ENCODE measurements around the gene PELO. TPM values are rescaled to one million over a fixed set of nuclear protein-coding genes. Genes with fewer than 3 reads are reported as not detected.
A peak's percentile ranks its signal among the peaks of the same experiment; 100 is the strongest.

Gene PELO
- total RNA-seq, 2 experiments from 2014 or later: 20.6 TPM

GRCh38 chr5:52791366-52791765 is 3.6 kb downstream of the PELO start:
- peaks cover 4% of the 10 kb centered on the region for H3K36me3 Mint-ChIP-seq (ENCODE audit: low read depth)
- H3K27me3 Mint-ChIP-seq: peaks cover 20% of the 10 kb centered on the region
- H3K4me3 Mint-ChIP-seq: no peak overlapping the region
- H3K9me3 Mint-ChIP-seq: no peaks in the 10 kb centered on the region
- DNase-seq: no peak
- POLR2A ChIA-PET: no interaction called here
- H3K4me1 Mint-ChIP-seq: peaks cover 15% of the 10 kb centered on the region
- CTCF ChIA-PET: interaction anchor here (1.0 kb wide), 1 partner anchor 15 kb away, joined by 3 read pairs; no protein-coding TSS in a partner anchor
- H3K27ac Mint-ChIP-seq: no peak overlapping the region

GRCh38 chr5:52794519-52794918 is 6.8 kb downstream of the PELO start:
- H3K27ac Mint-ChIP-seq: no peak overlapping the region
- peaks cover 16% of the 10 kb centered on the region for H3K4me1 Mint-ChIP-seq
- ChIA-PET POLR2A (no interaction called here), CTCF (no interaction called here)
- DNase-seq: no peak
- H3K4me3 Mint-ChIP-seq: no peak overlapping the region
- H3K36me3 Mint-ChIP-seq (ENCODE audit: low read depth): peaks cover 4% of the 10 kb centered on the region
- H3K9me3 Mint-ChIP-seq: no peaks in the 10 kb centered on the region
- H3K27me3 Mint-ChIP-seq: peaks cover 10% of the 10 kb centered on the region

- ChIA-PET POLR2A (interaction anchor here (1.3 kb wide), 1 partner anchor 9 kb away, joined by 5 read pairs; the partner anchor contains the start of genes ITGA1 and PELO), CTCF (interaction anchor here (0.8 to 1.0 kb wide), 2 partner anchors 16 to 119 kb away, joined by 3 read pairs; no protein-coding TSS in a partner anchor)
- DNase-seq: no peak
- peaks cover 7% of the 10 kb centered on the region for H3K27me3 Mint-ChIP-seq
- peaks cover 16% of the 10 kb centered on the region for H3K36me3 Mint-ChIP-seq (ENCODE audit: low read depth)
- H3K4me1 Mint-ChIP-seq: peaks cover 23% of the 10 kb centered on the region
- H3K9me3 Mint-ChIP-seq: no peaks in the 10 kb centered on the region
- no peak overlapping the region for H3K27ac Mint-ChIP-seq
- no peak overlapping the region for H3K4me3 Mint-ChIP-seq
These were observed 8.3 kb downstream of the PELO start for GRCh38 chr5:52796031-52796430.

- CTCF ChIA-PET: interaction anchor here (1.0 kb wide), 1 partner anchor 119 kb away, joined by 3 read pairs; no protein-coding TSS in a partner anchor
- no peak for DNase-seq
- Mint-ChIP-seq H3K9me3 (no peaks in the 10 kb centered on the region), H3K27ac (no peak overlapping the region), H3K27me3 (peaks cover 7% of the 10 kb centered on the region), H3K4me1 (peaks cover 27% of the 10 kb centered on the region), H3K36me3 (ENCODE audit: low read depth) (peaks cover 20% of the 10 kb centered on the region), H3K4me3 (no peak overlapping the region)
- POLR2A ChIA-PET: interaction anchor here (1.3 kb wide), 1 partner anchor 9 kb away, joined by 5 read pairs; the partner anchor contains the start of genes ITGA1 and PELO
These were observed 8.9 kb downstream of the PELO start for GRCh38 chr5:52796516-52797103.

GRCh38 chr5:52798938-52799337 is 11.2 kb downstream of the PELO start:
- ChIA-PET POLR2A (interaction anchor here (0.8 to 4.2 kb wide), 14 partner anchors 9 to 271 kb away, joined by 3 to 37 read pairs (median 6); partner anchors contain the start of genes ITGA1 and PELO), CTCF (interaction anchor here (0.5 to 2.0 kb wide), 16 partner anchors 10 to 311 kb away, joined by 3 to 9 read pairs (median 4); partner anchors contain the start of genes ITGA1, MOCS2 and PELO)
- H3K36me3 Mint-ChIP-seq (ENCODE audit: low read depth): peaks cover 28% of the 10 kb centered on the region
- H3K27ac Mint-ChIP-seq: peak overlapping the region; percentile 97
- H3K4me1 Mint-ChIP-seq: peaks cover 42% of the 10 kb centered on the region
- no peaks in the 10 kb centered on the region for H3K9me3 Mint-ChIP-seq
- no peak for DNase-seq
- peaks cover 5% of the 10 kb centered on the region for H3K27me3 Mint-ChIP-seq
- peak overlapping the region; percentile 97 for H3K4me3 Mint-ChIP-seq

GRCh38 chr5:52799358-52799982 is 11.8 kb downstream of the PELO start:
- H3K9me3 Mint-ChIP-seq: no peaks in the 10 kb centered on the region
- ChIA-PET POLR2A (interaction anchor here (0.6 to 4.2 kb wide), 16 partner anchors 9 to 271 kb away, joined by 3 to 37 read pairs (median 4); partner anchors contain the start of genes ITGA1 and PELO), CTCF (interaction anchor here (0.5 to 2.0 kb wide), 18 partner anchors 10 to 310 kb away, joined by 3 to 9 read pairs (median 4); partner anchors contain the start of genes ITGA1, MOCS2 and PELO)
- peak overlapping the region; percentile 97 for H3K27ac Mint-ChIP-seq
- peaks cover 5% of the 10 kb centered on the region for H3K27me3 Mint-ChIP-seq
- peaks cover 33% of the 10 kb centered on the region for H3K36me3 Mint-ChIP-seq (ENCODE audit: low read depth)
- H3K4me1 Mint-ChIP-seq: peaks cover 47% of the 10 kb centered on the region
- H3K4me3 Mint-ChIP-seq: peak overlapping the region; percentile 97
- DNase-seq: no peak

- Mint-ChIP-seq H3K9me3 (no peaks in the 10 kb centered on the region), H3K27me3 (peaks cover 5% of the 10 kb centered on the region), H3K4me1 (peaks cover 51% of the 10 kb centered on the region), H3K4me3 (peak overlapping the region; percentile 97), H3K27ac (peak overlapping the region; percentile 97), H3K36me3 (ENCODE audit: low read depth) (peaks cover 37% of the 10 kb centered on the region)
- ChIA-PET CTCF (interaction anchor here (0.7 to 2.0 kb wide), 17 partner anchors 10 to 310 kb away, joined by 3 to 9 read pairs (median 5); partner anchors contain the start of genes ITGA1, MOCS2 and PELO), POLR2A (interaction anchor here (0.6 to 4.2 kb wide), 17 partner anchors 8 to 270 kb away, joined by 3 to 37 read pairs (median 4); partner anchors contain the start of genes ITGA1 and PELO)
- DNase-seq: peak; percentile 96
These were observed 12.3 kb downstream of the PELO start for GRCh38 chr5:52799983-52800393.

- Mint-ChIP-seq H3K9me3 (no peaks in the 10 kb centered on the region), H3K27ac (peak overlapping the region; percentile 97), H3K36me3 (ENCODE audit: low read depth) (peaks cover 42% of the 10 kb centered on the region), H3K4me3 (peak overlapping the region; percentile 97), H3K27me3 (peaks cover 5% of the 10 kb centered on the region), H3K4me1 (peaks cover 55% of the 10 kb centered on the region)
- peak; percentile 75 for DNase-seq
- ChIA-PET CTCF (interaction anchor here (0.9 to 1.8 kb wide), 8 partner anchors 12 to 1837 kb away, joined by 3 to 7 read pairs (median 5); no protein-coding TSS in a partner anchor), POLR2A (interaction anchor here (0.8 to 4.2 kb wide), 12 partner anchors 8 to 309 kb away, joined by 3 to 37 read pairs (median 5); partner anchors contain the start of genes ITGA1, MOCS2 and PELO)
These were observed 12.9 kb downstream of the PELO start for GRCh38 chr5:52800394-52801213.

- POLR2A ChIA-PET: interaction anchor here (1.0 to 4.2 kb wide), 7 partner anchors 11 to 308 kb away, joined by 3 to 37 read pairs (median 4); partner anchors contain the start of genes ITGA1, MOCS2 and PELO
- Mint-ChIP-seq H3K4me3 (peak overlapping the region; percentile 97), H3K4me1 (peaks cover 55% of the 10 kb centered on the region), H3K27ac (peak overlapping the region; percentile 97), H3K36me3 (ENCODE audit: low read depth) (peaks cover 47% of the 10 kb centered on the region), H3K27me3 (peaks cover 5% of the 10 kb centered on the region), H3K9me3 (no peaks in the 10 kb centered on the region)
- no peak for DNase-seq
- CTCF ChIA-PET: interaction anchor here (1.0 to 1.8 kb wide), 4 partner anchors 108 to 1838 kb away, joined by 3 to 7 read pairs (median 4); no protein-coding TSS in a partner anchor
These were observed 13.6 kb downstream of the PELO start for GRCh38 chr5:52801329-52801728.

GRCh38 chr5:52802272-52802973 is 14.7 kb downstream of the PELO start:
- H3K4me3 Mint-ChIP-seq: peak overlapping the region; percentile 97
- peaks cover 47% of the 10 kb centered on the region for H3K36me3 Mint-ChIP-seq (ENCODE audit: low read depth)
- H3K27ac Mint-ChIP-seq: no peak overlapping the region
- no peak for DNase-seq
- peaks cover 56% of the 10 kb centered on the region for H3K4me1 Mint-ChIP-seq
- ChIA-PET CTCF (no interaction called here), POLR2A (interaction anchor here (0.7 to 3.4 kb wide), 4 partner anchors 10 to 76 kb away, joined by 3 to 37 read pairs (median 4); no protein-coding TSS in a partner anchor)
- no peaks in the 10 kb centered on the region for H3K9me3 Mint-ChIP-seq
- H3K27me3 Mint-ChIP-seq: peaks cover 2% of the 10 kb centered on the region

- H3K27me3 Mint-ChIP-seq: peaks cover 1% of the 10 kb centered on the region
- no peak overlapping the region for H3K27ac Mint-ChIP-seq
- no peaks in the 10 kb centered on the region for H3K9me3 Mint-ChIP-seq
- peak overlapping the region; percentile 37 for H3K4me3 Mint-ChIP-seq
- CTCF ChIA-PET: interaction anchor here (0.9 kb wide), 1 partner anchor 113 kb away, joined by 3 read pairs; no protein-coding TSS in a partner anchor
- H3K36me3 Mint-ChIP-seq (ENCODE audit: low read depth): peaks cover 47% of the 10 kb centered on the region
- DNase-seq: no peak
- H3K4me1 Mint-ChIP-seq: peaks cover 58% of the 10 kb centered on the region
- POLR2A ChIA-PET: no interaction called here
These were observed 15.2 kb downstream of the PELO start for GRCh38 chr5:52802974-52803336.
